Left lobe of liver (tissue), 2 donors: ENCODE results near the gene CORO2B. TPM values are rescaled to one million over a fixed set of nuclear protein-coding genes. Genes with fewer than 3 reads are reported as not detected.

Experiments
- ATAC-seq: fragments of 200-7000 bp; cut with Tn5 transposase; one replicate; pipeline ENCODE4 v1.9.1; 2020; ENCODE audit warnings: mild to moderate bottlenecking, moderate library complexity
- DNase-seq: peaks from one replicate; pipeline ENCODE4 v3.0.0-alpha.2; 2020; ENCODE audit warnings: low spot score
- total RNA-seq: library from RNA; stranded (reverse); gene quantifications from one replicate; pipeline ENCODE4 v1.2.1, GENCODE V29; 2021
- donor health status: DM: no; HTN: no; CAD: no; lungs with moderate emphysema.
- donor health status: DM: no; HTN: yes; CAD: no.

Gene CORO2B
- total RNA-seq, 1 donor from 2014 or later = 0.35 TPM

GRCh38 chr15:68589053-68589452, 10.3 kb downstream of the CORO2B start:
- DNase-seq (no peak), ATAC-seq (peak; percentile 67)

- no peak for ATAC-seq
Measured at GRCh38 chr15:68589783-68590710, 11.3 kb downstream of the CORO2B start.

GRCh38 chr15:68590721-68591389, 12.1 kb downstream of the CORO2B start:
- ATAC-seq = no peak
- DNase-seq = no peak

More at GRCh38 chr15:68589783-68590710, 11.3 kb downstream of the CORO2B start:
- no peak for DNase-seq

GRCh38 chr15:68592054-68592453, 13.3 kb downstream of the CORO2B start:
- no peak for ATAC-seq

GRCh38 chr15:68592544-68592943, 13.8 kb downstream of the CORO2B start:
- no peak for DNase-seq
- ATAC-seq = no peak

More at GRCh38 chr15:68592054-68592453, 13.3 kb downstream of the CORO2B start:
- DNase-seq = no peak

GRCh38 chr15:68593341-68593740, 14.5 kb downstream of the CORO2B start:
- no peak for ATAC-seq
- no peak for DNase-seq

GRCh38 chr15:68593828-68594532, 15.2 kb downstream of the CORO2B start:
- ATAC-seq (no peak), DNase-seq (no peak)

- no peak for DNase-seq
- peak; percentile 16 for ATAC-seq
Measured at GRCh38 chr15:68594533-68595259, 15.9 kb downstream of the CORO2B start.

GRCh38 chr15:68595260-68595564, 16.4 kb downstream of the CORO2B start:
- no peak for DNase-seq
- peak; percentile 29 for ATAC-seq

GRCh38 chr15:68595761-68596160, 17.0 kb downstream of the CORO2B start:
- DNase-seq (no peak), ATAC-seq (no peak)

GRCh38 chr15:68596691-68597090, 17.9 kb downstream of the CORO2B start:
- DNase-seq (no peak), ATAC-seq (no peak)

GRCh38 chr15:68597581-68597980, 18.8 kb downstream of the CORO2B start:
- DNase-seq (no peak), ATAC-seq (no peak)

GRCh38 chr15:68598171-68599152, 19.7 kb downstream of the CORO2B start:
- DNase-seq (no peak), ATAC-seq (peak; percentile 36)

- no peak for DNase-seq
- ATAC-seq = no peak
Measured at GRCh38 chr15:68599153-68599545, 20.4 kb downstream of the CORO2B start.

- no peak for ATAC-seq
- no peak for DNase-seq
Measured at GRCh38 chr15:68599560-68600071, 20.8 kb downstream of the CORO2B start.

- ATAC-seq = peak; percentile 37
- DNase-seq = no peak
Measured at GRCh38 chr15:68601206-68602197, 22.7 kb downstream of the CORO2B start.

GRCh38 chr15:68602459-68603215, 23.8 kb downstream of the CORO2B start:
- no peak for ATAC-seq
- no peak for DNase-seq

GRCh38 chr15:68603216-68603595, 24.4 kb downstream of the CORO2B start:
- no peak for DNase-seq
- ATAC-seq = no peak
